Measurements from ENCODE around the gene NELFA.
"Not testable (repeated sequence)": the region's sequence is repeated elsewhere in the genome, so short reads cannot be mapped to it uniquely, and the experiment has no call there.

The NELFA gene

DNA sequence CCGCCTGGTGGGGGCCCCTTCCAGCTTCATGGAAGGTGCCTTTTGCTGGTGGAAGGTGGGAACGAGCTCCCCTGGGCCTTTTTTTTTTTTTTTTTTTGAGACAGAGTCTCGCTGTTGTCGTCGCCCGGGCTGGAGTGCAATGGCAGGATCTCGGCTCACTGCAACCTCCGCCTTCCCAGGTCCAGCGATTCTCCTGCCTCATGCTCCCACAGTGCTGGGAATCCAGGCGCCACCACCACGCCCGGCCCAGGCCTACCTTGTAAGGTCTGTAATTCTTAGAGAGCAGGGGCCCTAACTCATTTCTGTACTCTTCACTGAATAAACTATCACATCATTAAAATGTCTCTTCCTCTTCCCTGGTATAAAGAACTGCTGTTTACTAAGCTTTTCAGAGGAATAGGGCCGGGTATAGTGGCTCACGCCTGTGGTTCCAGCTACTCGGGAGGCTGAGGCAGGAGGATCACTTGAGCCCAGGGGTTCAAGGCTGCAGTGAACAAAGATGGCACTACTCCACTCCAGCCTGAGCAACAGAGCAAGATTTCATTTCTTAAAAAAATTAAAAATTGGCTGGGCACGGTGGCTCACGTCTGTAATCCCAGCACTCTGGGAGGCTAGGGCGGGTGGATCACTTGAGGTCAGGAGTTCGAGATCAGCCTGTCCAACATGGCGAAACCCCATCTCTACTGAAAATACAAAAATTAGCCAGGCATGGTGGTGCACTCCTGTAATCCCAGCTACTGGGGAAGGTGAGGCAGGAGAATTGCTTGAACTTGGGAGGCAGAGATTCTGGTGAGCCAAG lies 14.9 kb downstream of the NELFA start:
- not testable (repeated sequence) for DNase-seq

DNA sequence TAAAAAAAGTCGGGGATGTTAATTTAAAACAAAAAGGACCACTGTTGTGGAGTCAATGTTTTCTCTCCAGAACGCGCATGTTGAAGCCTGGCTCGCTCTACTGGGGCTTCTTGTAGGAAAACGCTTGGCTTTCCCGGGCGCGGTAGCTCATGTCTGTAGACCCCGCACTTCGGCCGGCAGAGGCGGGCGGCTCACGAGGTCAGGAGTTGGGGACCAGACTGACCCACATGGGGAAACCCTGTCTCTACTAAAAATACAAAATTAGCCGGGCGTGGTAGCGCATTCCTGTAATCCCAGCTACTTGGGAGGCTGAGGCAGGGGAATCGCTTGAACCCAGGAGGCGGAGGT lies 15.6 kb downstream of the NELFA start:
- DNase-seq = no peak

GRCh38 chr4:1992468-1993168 lies 16.2 kb downstream of the NELFA start:
- no peak for DNase-seq

DNA sequence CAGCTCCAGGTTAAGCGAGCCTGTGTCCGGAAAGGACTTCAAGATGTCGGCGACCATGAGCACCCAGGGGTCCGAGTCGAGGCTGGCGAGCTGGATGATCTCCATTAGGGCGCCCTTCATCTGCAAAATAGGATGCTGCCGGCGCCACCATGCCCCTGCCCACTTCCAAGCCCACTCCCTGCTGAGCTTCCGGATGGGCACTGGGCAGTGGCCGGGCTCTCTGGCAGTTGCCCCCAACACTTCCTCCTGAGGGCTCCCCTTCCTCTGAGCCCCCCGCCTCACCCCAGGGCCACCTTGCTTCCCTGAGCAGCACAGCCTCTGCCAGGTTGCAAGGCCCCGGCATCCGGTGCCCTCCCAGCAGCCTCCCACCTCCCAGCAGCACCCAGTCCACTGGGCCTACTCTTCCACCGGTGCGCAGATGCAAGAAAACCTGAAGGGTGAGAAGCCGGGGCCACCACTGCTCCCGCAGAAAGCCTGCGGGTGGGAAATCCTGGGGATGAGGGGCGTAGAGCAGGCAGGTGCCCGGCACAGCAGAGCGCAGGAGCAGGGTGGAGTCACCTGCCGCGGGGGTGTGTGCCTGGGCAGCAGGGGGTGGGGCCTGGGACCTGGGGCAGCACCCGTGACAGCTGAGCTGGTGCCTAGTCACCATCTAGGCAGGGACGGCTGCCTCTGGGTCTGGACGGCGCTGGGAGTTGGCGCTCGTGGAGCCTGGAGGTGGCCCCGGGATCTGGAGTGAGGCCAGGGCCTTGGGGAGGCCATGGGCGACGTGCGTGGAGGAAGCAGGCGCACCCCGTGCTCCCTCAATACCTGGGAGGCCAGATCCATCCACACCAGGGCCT lies 17.0 kb downstream of the NELFA start:
- DNase-seq = no peak

DNA sequence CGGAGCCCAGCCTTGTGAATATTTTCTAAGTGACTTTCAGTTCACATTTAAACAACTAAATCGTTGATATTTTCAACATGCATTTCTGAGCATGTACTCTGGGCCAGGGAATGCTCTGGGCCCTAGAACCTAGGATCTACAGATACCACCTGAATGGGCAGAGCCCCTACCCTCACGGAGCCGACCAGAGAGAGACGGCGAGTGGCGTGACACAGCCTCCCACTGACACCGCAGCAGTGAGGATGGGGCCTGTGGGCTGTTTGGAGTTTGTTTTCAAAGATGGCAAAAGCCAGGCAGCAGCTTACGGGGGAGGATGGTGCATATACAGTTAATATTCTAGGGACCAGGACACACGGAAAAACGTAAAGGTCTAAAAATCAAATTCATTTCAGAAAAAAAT lies 17.7 kb downstream of the NELFA start:
- no peak for DNase-seq

- DNase-seq = no peak
Observed at GRCh38 chr4:1990676-1991075, 18.1 kb downstream of the NELFA start.

DNA sequence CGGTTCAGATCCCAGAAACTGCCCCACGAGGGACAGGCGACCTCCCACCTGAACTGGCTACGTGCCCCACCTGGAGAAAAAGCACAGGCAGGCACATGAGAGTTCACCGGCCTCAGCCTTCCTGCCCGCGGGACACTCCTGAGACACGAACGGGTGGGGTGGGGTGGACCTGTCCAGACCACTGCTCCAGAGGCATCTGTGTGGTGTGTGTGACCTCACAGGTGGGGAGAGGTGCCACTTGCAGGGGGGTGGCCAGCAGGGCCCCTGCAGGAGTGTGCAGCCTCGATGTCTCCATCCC lies 18.5 kb downstream of the NELFA start:
- no peak for DNase-seq

GRCh38 chr4:1989533-1990347 lies 19.0 kb downstream of the NELFA start:
- DNase-seq = no peak

- DNase-seq = no peak
Observed at GRCh38 chr4:1988327-1988724, 20.4 kb downstream of the NELFA start.

GRCh38 chr4:1987721-1988326 lies 20.9 kb downstream of the NELFA start:
- no peak for DNase-seq

GRCh38 chr4:1987296-1987695 lies 21.5 kb downstream of the NELFA start:
- DNase-seq = no peak

DNA sequence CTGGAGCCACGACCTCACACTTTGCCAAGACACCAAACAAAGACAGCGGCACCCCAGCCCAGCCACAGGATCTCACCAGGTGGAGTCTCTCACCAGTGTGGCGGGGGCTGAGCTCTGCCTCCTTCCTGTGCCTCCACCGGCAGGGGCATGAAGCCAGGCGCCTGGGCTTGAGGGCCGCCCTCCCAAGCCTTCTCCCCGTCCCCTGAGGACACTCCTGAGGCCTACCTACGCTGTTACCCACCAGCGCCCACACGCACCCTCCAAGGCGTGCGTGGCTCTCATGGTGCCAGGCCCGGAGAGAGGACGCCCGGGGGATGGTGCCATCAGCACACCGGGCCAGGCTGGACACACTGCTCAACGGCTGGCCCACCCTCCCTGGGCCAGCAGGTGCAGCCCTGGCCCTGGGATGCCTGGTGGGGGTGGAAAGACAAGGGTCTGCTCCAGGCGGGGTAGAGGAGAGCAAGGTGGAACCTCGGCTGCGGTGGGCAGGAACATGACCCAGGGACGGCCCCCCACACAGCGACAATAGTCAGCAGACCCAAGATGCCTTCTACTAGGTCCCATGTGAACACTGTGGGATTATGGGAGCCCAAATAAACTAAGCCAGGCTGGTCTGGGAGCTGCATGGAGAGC lies 22.1 kb downstream of the NELFA start:
- DNase-seq = no peak

- no peak for DNase-seq
Observed at GRCh38 chr4:1985780-1986577, 22.8 kb downstream of the NELFA start.

- DNase-seq = no peak
Observed at GRCh38 chr4:1985294-1985693, 23.5 kb downstream of the NELFA start.

DNA sequence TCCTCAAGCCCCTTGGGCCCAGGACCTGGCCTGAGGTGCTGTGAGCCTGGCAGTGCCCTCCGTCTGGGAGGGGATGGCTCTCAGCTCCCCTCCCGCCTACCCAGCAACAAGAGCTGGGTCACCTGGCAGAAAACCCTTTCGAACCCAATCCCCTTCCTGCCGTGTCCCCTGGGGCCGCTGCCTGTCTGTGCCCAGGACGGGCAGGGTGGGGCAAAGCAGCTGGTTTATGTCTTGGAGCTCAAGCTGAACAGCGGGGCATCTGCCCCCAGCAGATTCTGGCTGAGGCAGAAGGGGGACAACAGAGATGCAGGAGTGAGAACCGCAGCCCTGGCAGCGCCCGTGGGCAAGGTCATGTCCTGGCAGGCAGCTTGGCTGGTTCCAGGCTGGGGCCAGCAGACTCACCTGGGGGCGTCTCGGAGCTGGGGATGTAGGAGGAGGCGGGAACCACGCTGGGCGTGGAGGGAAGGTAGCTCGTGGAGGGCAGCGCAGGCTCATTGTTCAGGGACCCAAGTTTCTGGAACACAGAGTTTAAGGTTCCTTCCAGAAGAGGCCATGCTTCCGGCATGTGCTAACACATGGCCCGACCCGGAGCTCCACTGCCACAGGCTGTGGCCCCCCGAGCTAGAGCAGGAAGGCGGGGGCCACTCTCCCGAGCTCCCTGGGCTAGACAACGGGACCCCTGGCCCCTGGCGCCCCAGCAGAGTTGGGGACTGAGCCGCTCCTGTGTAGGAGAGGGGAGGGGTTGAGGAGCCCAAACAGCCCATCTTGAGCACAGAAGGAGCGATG lies 24.2 kb downstream of the NELFA start:
- DNase-seq = no peak

- DNase-seq = no peak
Observed at GRCh38 chr4:1983846-1984405, 24.8 kb downstream of the NELFA start.

DNA sequence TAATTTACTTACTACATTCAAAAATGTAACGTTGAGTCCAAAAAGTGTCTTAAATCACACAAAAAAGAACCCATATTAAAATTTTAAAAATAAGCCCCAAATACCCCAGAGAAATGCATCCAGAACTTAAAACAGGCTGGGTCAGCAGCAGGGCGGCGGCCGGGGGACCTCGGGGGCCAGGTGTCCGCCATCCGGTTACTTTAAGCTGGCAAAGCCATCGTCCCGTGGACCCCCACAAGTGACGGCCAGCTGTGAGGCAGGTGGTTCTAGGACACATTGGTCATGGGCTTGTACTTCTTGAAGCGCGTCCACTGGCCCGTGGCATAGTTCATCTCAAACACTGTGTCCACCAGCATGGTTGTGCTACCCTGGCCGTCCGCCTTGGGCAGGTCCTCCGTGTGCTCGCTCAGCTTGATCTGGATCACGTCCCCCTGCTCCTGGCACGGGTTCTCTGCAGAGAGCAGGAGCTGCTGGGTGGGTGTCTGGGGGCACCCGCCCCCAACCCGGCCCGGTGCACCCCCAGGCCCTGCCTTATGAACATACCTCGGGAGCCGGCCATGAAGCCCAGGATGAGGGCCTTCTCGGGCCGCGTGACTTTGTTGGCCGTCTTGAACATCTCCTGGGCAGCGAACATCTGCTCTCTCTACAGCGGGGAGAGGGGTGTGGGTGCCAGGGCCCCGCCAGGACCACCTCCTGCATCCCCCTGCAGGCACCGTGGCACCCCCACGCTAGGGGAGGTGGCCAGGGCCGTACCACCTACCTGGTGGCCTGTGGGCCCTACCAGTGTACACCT lies 25.5 kb downstream of the NELFA start:
- no peak for DNase-seq

- DNase-seq = no peak
Observed at GRCh38 chr4:1982124-1983052, 26.4 kb downstream of the NELFA start.

Measured in NCI-H1417 treated with DMSO at 0.1 percent for 48 hours (cell line).